Measurements from ENCODE around the gene C1RL.
"Not testable (repeated sequence)": the region's sequence is repeated elsewhere in the genome, so short reads cannot be mapped to it uniquely, and the experiment has no call there.

Gene C1RL

DNA sequence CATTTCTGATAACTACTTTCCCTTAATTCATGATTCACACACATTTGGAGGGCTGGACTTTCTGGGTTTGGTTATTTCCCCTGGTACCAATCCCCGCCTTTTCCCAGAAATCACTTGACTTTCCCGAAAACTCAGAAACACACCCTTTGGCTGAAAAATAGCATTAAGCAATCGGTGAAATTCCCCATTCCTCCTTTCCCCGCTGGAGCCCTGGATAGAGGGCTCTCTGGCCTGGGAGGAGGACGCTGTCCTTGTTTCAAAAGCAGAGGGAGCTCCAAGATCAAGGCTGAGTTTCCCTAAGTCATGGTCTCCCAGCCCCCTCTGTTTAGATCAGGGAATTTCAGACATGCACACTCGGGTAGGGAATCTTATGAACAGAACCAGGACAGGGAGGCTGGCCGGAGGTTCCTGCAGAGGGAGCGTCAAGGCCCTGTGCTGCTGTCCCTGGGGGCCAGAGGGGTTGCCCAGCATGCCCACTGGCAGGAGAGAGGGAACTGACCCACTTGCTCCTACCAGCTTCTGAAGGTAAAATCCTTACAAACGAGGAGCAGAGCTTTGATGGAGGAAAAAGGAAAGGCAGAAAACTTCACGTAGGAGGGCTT lies 48.6 kb downstream of the C1RL start, which contains the start of gene C1S:
Gene C1S, plus strand, starts transcription at position 366 of the 602 bp plus-strand sequence. CDS start 1,195 bp downstream, outside the sequence.
- DNase-seq: no peak

- no peak for DNase-seq
Observed at GRCh38 chr12:7059780-7060179, 49.2 kb downstream of the C1RL start.

DNA sequence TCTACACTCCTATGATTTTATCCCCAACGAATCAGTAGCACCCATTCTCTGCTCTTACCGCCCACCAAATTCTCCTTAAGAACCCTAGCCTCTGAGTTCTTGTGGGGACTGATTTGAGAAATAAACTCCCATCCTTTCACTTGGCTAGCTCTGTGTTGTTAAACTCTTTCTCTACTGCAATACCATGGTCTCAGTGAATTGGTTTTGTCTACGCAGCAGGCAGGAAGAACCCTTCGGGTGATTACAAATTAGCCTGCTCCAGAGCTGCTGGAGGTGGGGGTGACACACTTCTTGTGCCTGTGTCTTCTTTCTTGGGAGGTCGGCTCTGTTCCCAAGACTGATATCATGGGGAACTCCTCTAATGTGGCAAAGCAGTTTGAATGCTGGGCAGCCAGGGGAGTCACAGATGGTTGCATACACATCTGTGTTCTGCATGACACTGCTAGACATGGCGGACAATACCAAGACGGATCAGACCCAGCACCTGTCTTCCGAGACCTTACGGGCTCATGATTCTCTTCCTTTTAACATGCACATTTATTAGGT lies 50.1 kb downstream of the C1RL start:
- no peak for DNase-seq

DNA sequence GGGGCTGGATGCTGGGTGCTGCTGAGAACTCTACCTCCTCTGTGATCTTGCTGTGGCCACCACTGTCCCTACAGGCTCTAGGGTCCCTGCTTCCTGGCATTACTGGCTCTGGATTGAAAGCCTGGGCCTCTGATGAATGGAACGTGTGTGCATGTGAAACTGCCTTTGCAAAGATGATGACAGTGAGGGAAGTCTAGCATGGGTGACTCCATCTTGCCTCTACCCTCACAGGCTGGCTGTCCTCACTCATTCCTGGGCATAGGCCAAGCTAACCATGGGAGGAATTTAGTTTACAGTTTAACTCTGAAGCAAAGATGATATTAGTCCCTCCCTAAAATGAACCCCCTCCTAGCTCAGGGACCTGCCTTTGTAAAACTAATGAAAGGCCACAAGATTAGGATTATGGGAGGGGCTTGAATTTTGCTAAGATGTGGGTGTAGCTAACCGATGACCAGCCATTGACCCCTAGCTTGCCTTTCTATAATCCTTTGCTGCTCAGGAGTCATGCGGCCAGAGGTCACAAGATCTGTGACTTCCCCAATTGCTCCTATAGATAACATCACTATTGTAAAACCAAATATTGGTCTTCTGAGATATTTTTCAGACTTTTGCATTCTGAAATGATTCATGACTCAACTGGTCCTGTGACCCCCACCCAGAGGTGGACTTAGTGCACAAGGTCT lies 50.7 kb downstream of the C1RL start:
- no peak for DNase-seq

GRCh38 chr12:7055736-7056135 lies 53.3 kb downstream of the C1RL start:
- not testable (repeated sequence) for DNase-seq

GRCh38 chr12:7054925-7055324 lies 54.1 kb downstream of the C1RL start:
- no peak for DNase-seq

GRCh38 chr12:7049973-7050372 lies 59.0 kb downstream of the C1RL start:
- not testable (repeated sequence) for DNase-seq

GRCh38 chr12:7049445-7049951 lies 59.5 kb downstream of the C1RL start:
- DNase-seq: not testable (repeated sequence)

DNA sequence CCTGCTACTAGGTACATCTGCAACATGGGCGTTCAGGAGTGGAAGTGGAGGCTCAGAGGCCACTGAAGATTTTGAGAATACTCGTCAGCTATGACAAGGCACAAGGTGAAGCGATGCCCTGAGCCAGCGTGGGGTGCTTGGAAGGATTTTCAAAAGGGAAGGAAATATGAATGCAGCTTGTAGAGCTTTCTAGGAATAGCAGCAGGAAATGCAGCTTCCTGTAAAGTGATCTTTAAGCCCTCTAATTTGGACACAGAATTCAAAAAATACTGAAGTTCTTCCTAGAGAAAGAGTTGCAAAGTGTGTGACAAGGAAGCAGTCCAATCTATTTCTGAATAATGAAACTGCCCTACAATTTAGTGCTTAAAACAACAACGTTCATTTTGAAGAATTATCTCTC lies 61.7 kb downstream of the C1RL start:
- no peak for DNase-seq

GRCh38 chr12:7046383-7047105 lies 62.5 kb downstream of the C1RL start:
- no peak for DNase-seq

DNA sequence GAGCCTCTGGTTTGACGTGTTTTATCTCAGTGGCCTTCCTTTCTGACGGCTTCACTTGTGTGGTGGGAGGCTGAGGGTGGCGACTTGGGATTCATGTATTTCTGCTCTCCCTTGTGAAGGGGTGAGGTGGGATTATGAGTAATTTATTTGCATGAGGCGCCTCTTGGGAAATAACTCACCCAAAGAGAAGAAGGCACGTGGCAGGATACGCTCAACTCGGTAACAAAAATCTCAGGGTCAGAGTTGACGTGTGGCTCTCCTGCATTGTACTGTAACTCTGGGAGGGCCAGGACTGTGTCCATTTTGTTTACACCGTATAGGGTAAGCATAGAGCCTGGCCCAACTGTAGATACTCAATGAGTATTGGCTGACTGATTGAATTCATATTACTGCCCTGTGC lies 63.1 kb downstream of the C1RL start:
- DNase-seq: no peak
